ENCODE data around the gene TM9SF3.

GRCh38 chr10:96586419-96587263, at the start of gene TM9SF3:
- TF ChIP-seq YY1 (IDR thresholded peaks at IDR 0.05; ENCODE audit: insufficient read depth, insufficient read length), result no peak
- no peak for TF ChIP-seq ZNF274 (IDR thresholded peaks at IDR 0.05; ENCODE audit: low read depth, low read length)
- no peak for TF ChIP-seq SUZ12 (IDR thresholded peaks at IDR 0.05; ENCODE audit: extremely low read depth, insufficient read depth, insufficient read length)

All from NT2/D1 (cell line).